ENCODE data around the gene C1GALT1.

C1GALT1 gene

DNA sequence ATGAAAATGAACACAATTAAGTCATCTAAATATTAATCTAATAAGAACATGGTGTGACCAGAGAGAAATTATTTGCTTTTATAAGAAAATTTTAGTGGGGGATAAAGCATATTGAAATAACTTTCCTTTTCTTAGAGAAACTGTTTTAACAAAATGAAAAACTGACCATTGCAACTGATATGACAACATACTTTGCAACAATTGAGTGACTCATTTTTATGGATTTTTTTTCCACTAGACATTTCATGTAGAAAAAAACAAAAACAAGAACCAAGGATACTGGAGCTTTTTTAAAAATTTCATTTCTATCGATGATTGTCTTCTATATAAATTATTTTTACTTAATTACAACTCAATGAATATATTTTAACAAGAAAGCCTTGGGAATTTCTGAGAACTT lies 90.0 kb downstream of the C1GALT1 start:
- DNase-seq (ENCODE audit: low read depth, low spot score), result no peak

DNA sequence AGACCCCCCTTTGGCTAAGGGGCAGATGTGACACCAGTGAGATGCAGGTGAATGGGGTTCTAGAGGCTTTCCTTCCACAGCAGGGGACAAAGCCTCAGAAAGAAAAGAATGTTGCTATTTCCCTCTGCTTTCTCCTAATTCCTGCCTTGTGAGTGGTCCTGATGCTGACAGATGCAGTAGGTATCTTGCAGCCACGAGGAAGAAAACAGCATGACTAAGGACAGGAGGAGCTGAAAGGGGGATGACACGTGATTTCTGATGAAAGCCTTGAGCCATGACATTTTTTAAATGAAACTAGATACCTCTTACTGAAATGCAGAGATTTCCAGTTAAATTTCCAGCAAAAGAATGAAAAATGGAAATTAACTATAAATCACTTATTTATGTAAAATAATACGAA lies 92.4 kb downstream of the C1GALT1 start:
- no peak for DNase-seq (ENCODE audit: low read depth, low spot score)

DNA sequence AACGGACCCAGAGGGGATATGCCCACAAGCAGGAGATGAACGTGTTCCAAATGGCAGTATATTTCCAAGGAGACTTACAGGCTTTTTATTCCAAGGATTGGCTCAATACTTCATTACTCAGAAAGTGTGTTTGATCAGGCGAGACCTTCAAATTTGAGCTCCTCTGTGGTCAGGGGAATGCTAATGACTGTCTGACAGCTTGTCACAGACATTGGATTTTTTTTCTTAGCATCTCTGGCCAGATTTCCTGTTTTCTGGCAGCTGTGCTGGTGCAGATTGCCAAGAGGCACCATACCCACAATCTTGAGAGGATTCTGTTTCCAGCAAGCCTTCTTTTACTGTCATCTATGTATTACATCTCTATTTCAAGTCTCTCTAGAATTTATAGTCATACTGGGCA lies 93.8 kb downstream of the C1GALT1 start:
- DNase-seq (ENCODE audit: low read depth, low spot score), result no peak

DNA sequence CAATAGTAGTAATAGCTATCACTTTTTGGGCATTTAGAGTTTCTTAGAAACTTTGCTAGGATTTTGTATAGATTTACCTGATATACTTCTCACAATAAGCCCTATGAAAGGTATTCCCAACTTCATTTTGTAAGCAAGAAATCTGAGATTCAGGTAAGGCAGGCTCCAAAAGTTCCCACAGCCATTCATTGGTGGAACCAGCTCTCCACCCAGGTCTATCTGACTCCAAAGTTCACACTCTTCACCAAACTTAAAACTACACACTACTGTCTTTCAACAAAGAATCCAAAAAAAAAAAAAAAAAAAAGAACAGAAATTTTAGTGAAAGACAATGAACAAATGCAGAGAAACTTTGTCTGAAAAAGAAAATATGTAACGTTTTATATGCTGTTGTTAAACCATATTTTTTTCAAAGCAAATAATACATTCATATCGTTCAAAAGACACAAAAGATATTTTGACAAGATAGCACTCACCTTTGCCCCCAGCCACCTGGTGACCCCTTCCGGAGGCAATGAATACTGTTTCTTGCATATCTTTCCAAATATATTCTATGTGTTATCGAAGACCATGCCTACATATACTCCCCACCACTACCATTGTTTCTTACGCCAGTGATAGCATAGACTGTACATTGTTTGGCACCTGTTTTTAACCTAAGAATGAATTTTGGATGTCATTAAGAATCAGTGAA lies 108.2 kb downstream of the C1GALT1 start:
- no peak for DNase-seq (ENCODE audit: low read depth, low spot score)

DNA sequence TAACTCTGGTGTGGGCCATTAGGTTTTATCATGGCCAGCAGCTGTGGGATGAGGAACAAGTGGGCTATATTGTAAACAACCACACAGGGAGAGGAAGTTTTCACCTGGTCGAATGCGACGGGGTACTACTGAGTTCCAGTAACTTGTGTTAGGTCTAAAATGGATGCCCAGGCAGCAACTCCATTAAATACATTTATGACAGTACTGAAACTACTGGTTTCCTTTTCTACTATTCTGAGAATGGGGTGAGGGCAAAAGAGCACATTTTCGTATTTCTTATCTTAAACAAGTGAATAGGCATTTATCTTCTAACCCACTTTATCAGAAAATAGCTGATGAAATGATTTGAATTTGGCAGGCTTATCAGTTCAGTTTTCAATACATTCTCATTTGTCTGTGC lies 109.7 kb downstream of the C1GALT1 start:
- no peak for DNase-seq (ENCODE audit: low read depth, low spot score)

DNA sequence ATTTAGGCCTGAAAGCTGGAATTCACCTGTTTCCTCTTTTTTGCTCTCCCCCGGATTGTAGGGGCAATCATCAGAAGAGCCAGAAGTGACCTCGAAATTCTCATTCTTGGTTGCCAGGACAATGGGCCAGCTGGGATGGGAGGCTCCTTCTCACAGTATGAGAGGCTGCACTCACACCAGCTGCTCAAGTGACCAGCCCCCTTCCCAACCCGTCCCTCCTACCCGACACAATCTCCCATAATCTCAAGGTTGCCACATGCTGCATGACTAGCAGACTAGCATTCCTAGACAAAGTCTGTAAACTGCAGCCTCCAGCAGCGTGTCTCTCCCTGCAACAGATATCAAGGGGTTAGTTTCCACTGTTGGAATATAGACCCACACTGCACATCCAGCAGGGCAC lies 110.3 kb downstream of the C1GALT1 start:
- DNase-seq (ENCODE audit: low read depth, low spot score), result no peak

DNA sequence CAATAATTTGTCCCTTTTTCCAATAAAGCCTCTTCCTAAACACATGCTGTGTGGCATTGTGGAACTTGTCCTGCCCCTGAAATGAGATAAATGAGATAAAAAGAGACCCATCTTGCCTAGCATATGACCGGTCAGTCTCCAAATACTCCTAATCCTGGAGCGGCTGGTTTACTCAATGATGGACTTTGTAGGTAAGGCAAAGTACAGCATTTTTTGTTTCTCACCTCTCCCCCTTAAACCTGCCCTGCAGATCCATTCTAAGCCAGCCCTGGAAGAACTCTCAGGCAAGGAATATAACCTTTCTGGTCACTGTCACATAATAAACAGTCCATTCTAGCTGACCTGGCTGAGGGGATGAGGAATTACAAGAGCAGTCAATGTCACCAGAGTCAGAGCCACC lies 110.7 kb downstream of the C1GALT1 start:
- DNase-seq (ENCODE audit: low read depth, low spot score), result no peak

DNA sequence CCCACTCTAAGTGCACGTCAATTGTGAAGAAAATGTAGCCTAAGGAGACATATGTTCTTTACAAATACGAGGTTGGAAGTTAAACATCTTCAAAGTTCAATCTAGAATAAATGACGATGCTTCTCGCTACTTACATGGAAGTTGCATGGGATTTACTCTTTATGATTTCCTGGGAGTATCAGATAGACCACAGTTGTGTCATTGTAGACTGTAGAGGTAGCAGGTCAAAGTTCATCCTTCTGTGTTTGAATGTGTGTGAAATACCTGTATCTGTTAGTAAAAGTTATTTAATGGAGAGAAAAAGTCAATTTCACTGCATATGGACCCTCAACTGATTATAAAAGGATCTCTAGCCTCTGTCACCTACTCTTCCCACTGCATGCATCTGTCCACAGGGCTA lies 112.6 kb downstream of the C1GALT1 start:
- no peak for DNase-seq (ENCODE audit: low read depth, low spot score)

All from ELF-1 (cell line).